ENCODE measurements around the gene SEPTIN7. TPM values are rescaled to one million over a fixed set of nuclear protein-coding genes. Genes with fewer than 3 reads are reported as not detected.
"Not testable (repeated sequence)": the region's sequence is repeated elsewhere in the genome, so short reads cannot be mapped to it uniquely, and the experiment has no call there.

SEPTIN7 gene
- total RNA-seq, 1 experiment from 2014 or later, result 121 TPM

DNA sequence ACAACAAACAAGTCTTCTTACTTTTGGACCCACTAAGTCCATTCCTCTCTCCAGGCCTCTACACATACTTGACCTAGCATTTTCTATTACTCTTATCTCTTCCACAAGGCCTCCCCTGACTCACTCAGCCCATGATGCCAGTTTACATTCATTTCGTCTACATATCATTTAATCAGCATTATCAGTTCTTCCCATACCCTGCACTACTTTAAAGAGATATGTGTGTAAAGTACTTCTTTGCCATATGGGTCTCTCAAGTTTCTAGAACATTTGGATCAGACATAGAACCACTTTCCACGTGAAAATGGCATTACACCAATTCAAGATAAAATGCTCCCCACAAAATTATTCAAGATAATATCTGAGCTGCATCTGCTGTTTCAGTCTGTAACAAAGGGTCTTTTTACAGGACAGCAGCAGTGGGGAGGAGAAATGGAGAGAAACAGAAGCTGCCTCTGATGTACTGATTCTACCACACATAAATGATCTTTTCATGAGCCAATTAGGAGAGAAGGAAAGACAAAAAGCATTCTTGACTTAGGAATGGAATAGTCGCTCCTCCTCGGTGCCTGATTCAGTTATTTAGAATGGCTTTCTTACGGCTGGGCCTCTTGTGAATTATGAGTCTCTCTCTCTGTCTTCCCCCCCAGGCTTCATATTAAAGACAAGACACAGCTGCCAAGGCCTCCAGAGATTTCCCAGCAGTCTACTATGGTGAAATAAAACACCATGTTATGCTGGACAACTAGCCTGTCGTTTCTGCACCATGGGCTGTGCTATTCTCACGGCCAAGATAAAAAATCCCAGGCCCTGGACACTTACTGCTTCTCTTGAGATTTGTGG lies 46.9 kb upstream of the SEPTIN7 start:
- no peak for DNase-seq
- H3K36me3 ChIP-seq (ENCODE audit: low read depth, low read length), result no peaks in the 10 kb centered on the region
- no peaks in the 10 kb centered on the region for H3K9me3 ChIP-seq (ENCODE audit: low read length)
- H3K4me3 ChIP-seq (ENCODE audit: low read length), result no peak overlapping the region
- BruUV-seq (replicated peaks), result no TSS peak
- ChIA-PET CTCF (no interaction called here), POLR2A (ENCODE audit: unreplicated experiment) (no interaction called here)
- H3F3A ChIP-seq (ENCODE audit: low read length, unreplicated experiment), result no peaks in the 10 kb centered on the region
- no peak overlapping the region for H3K27ac ChIP-seq (ENCODE audit: low read length)
- no peak overlapping the region for H2AFZ ChIP-seq (ENCODE audit: low read length)
- H3K27me3 ChIP-seq (ENCODE audit: low read length), result no peaks in the 10 kb centered on the region
- no peak overlapping the region for H3K9ac ChIP-seq (ENCODE audit: low read length)
- ATAC-seq, result no peak
- no peak overlapping the region for H3K4me2 ChIP-seq (ENCODE audit: low read length)
- TF ChIP-seq EZH2 (IDR thresholded peaks at IDR 0.05; ENCODE audit: low read length, unreplicated experiment) (no peak), EZH2phosphoT487 (IDR thresholded peaks at IDR 0.05; ENCODE audit: borderline replicate concordance, low read length) (no peak)
- TF ChIP-seq, protein P1, sequence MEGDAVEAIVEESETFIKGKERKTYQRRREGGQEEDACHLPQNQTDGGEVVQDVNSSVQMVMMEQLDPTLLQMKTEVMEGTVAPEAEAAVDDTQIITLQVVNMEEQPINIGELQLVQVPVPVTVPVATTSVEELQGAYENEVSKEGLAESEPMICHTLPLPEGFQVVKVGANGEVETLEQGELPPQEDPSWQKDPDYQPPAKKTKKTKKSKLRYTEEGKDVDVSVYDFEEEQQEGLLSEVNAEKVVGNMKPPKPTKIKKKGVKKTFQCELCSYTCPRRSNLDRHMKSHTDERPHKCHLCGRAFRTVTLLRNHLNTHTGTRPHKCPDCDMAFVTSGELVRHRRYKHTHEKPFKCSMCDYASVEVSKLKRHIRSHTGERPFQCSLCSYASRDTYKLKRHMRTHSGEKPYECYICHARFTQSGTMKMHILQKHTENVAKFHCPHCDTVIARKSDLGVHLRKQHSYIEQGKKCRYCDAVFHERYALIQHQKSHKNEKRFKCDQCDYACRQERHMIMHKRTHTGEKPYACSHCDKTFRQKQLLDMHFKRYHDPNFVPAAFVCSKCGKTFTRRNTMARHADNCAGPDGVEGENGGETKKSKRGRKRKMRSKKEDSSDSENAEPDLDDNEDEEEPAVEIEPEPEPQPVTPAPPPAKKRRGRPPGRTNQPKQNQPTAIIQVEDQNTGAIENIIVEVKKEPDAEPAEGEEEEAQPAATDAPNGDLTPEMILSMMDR (conservative IDR thresholded peaks at IDR 0.05; ENCODE audit: low read depth, low read length), result no peak
- H3K9me2 ChIP-seq (replicated peaks; ENCODE audit: low read length), result no peaks in the 10 kb centered on the region
- intact Hi-C loops (cut with micrococcal nuclease), result no loop called here
- no peaks in the 10 kb centered on the region for H3K4me1 ChIP-seq (ENCODE audit: insufficient read depth, low read length)
- H4K20me1 ChIP-seq (ENCODE audit: low read length), result no peaks in the 10 kb centered on the region
- H3K79me2 ChIP-seq (ENCODE audit: low read length), result no peaks in the 10 kb centered on the region

DNA sequence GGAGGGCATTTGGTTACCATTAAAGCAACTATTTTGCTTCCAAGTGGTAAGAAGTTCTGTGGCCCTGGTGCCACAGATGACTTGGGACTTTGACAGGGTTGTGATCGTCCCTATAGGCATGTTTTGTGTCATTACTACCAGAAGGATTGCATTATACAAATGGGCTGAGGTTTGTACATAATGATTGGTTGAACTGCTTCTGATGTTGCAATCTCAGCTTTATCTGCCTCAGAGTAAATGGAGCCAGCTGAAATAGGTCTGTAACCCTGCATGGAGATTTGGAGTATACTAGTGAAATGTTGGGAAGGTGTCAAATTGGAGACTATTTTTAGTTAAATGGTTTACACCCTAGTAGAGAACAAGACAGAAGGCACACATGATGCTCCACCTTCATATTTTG lies 46.1 kb upstream of the SEPTIN7 start:
- no peaks in the 10 kb centered on the region for H3K36me3 ChIP-seq (ENCODE audit: low read depth, low read length)
- ATAC-seq, result no peak
- no peaks in the 10 kb centered on the region for H3F3A ChIP-seq (ENCODE audit: low read length, unreplicated experiment)
- H3K4me3 ChIP-seq (ENCODE audit: low read length), result no peak overlapping the region
- no peaks in the 10 kb centered on the region for H3K9me2 ChIP-seq (replicated peaks; ENCODE audit: low read length)
- H3K9ac ChIP-seq (ENCODE audit: low read length), result no peak overlapping the region
- ChIA-PET POLR2A (ENCODE audit: unreplicated experiment) (no interaction called here), CTCF (no interaction called here)
- H3K27ac ChIP-seq (ENCODE audit: low read length), result no peak overlapping the region
- no peaks in the 10 kb centered on the region for H3K79me2 ChIP-seq (ENCODE audit: low read length)
- intact Hi-C loops (cut with micrococcal nuclease), result no loop called here
- no peaks in the 10 kb centered on the region for H3K9me3 ChIP-seq (ENCODE audit: low read length)
- no peaks in the 10 kb centered on the region for H3K4me1 ChIP-seq (ENCODE audit: insufficient read depth, low read length)
- H3K4me2 ChIP-seq (ENCODE audit: low read length), result no peak overlapping the region
- no peaks in the 10 kb centered on the region for H3K27me3 ChIP-seq (ENCODE audit: low read length)
- DNase-seq, result no peak
- BruUV-seq (replicated peaks), result no TSS peak
- H2AFZ ChIP-seq (ENCODE audit: low read length), result no peak overlapping the region
- H4K20me1 ChIP-seq (ENCODE audit: low read length), result no peaks in the 10 kb centered on the region
- no peak for TF ChIP-seq EZH2 (IDR thresholded peaks at IDR 0.05; ENCODE audit: low read length, unreplicated experiment)
- TF ChIP-seq, protein P1 (conservative IDR thresholded peaks at IDR 0.05; ENCODE audit: low read depth, low read length), result no peak

DNA sequence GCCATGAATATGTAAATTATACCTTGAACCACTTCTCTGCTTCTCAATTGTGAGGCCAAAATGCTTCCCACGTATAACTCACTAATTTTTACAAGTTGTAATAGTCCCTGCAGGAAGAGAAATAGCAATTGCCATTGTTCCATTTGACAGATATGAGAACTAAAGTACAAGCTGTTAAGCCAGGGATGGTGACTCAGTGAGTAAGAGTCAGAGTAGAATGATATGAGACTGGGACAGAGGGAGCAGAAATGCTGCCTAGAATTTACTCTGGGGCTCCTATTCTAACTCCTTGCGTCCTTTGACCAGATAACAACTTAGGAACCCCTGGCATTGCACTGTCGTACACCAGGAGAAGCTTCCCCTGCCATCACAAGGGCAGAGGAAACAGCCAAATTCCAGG lies 45.1 kb upstream of the SEPTIN7 start:
- no peaks in the 10 kb centered on the region for H3K4me1 ChIP-seq (ENCODE audit: insufficient read depth, low read length)
- H3K9me2 ChIP-seq (replicated peaks; ENCODE audit: low read length), result no peaks in the 10 kb centered on the region
- no peak for DNase-seq
- no peak overlapping the region for H2AFZ ChIP-seq (ENCODE audit: low read length)
- CTCF ChIA-PET, result no interaction called here
- H3K9ac ChIP-seq (ENCODE audit: low read length), result no peak overlapping the region
- H3K4me2 ChIP-seq (ENCODE audit: low read length), result no peak overlapping the region
- ATAC-seq, result no peak
- H4K20me1 ChIP-seq (ENCODE audit: low read length), result no peaks in the 10 kb centered on the region
- intact Hi-C loops (cut with micrococcal nuclease), result no loop called here
- H3K79me2 ChIP-seq (ENCODE audit: low read length), result no peaks in the 10 kb centered on the region
- no peaks in the 10 kb centered on the region for H3K36me3 ChIP-seq (ENCODE audit: low read depth, low read length)
- POLR2A ChIA-PET (ENCODE audit: unreplicated experiment), result no interaction called here
- no peak for TF ChIP-seq EZH2 (IDR thresholded peaks at IDR 0.05; ENCODE audit: low read length, unreplicated experiment)
- TF ChIP-seq, protein P1 (conservative IDR thresholded peaks at IDR 0.05; ENCODE audit: low read depth, low read length), result no peak
- no peak for TF ChIP-seq EZH2phosphoT487 (IDR thresholded peaks at IDR 0.05; ENCODE audit: borderline replicate concordance, low read length)
- H3K27me3 ChIP-seq (ENCODE audit: low read length), result no peaks in the 10 kb centered on the region
- no peak overlapping the region for H3K4me3 ChIP-seq (ENCODE audit: low read length)
- no peak overlapping the region for H3K27ac ChIP-seq (ENCODE audit: low read length)
- no peaks in the 10 kb centered on the region for H3F3A ChIP-seq (ENCODE audit: low read length, unreplicated experiment)
- H3K9me3 ChIP-seq (ENCODE audit: low read length), result no peaks in the 10 kb centered on the region
- BruUV-seq (replicated peaks), result no TSS peak

DNA sequence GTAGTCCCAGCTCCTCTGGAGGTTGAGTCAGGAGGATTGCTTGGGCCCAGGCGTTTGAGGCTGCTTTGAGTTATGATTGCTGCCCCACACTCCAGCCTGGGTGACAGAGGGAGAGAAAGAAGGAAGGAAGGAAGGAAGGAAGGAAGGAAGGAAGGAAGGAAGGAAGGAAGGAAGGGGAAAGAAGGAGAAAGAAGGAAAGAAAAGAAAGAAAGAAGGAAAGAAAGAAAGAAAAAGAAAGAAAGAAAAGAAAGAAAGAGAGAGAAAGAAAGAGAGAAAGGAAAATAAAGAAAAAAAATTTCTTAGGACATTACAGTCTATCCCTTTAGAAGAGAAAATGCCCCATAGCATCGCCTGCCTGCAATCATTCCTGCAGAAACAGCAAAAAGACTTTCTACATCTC lies 44.4 kb upstream of the SEPTIN7 start:
- H3K9me3 ChIP-seq (ENCODE audit: low read length); H3K27ac ChIP-seq (ENCODE audit: low read length); CTCF ChIA-PET; H3K79me2 ChIP-seq (ENCODE audit: low read length); H3K4me1 ChIP-seq (ENCODE audit: insufficient read depth, low read length); ATAC-seq; DNase-seq; H3K4me2 ChIP-seq (ENCODE audit: low read length); H2AFZ ChIP-seq (ENCODE audit: low read length); POLR2A ChIA-PET (ENCODE audit: unreplicated experiment); H3K9ac ChIP-seq (ENCODE audit: low read length); H3K36me3 ChIP-seq (ENCODE audit: low read depth, low read length); H3K27me3 ChIP-seq (ENCODE audit: low read length); H3F3A ChIP-seq (ENCODE audit: low read length, unreplicated experiment); BruUV-seq (replicated peaks); intact Hi-C loops (cut with micrococcal nuclease); H3K4me3 ChIP-seq (ENCODE audit: low read length); H4K20me1 ChIP-seq (ENCODE audit: low read length); H3K9me2 ChIP-seq (replicated peaks; ENCODE audit: low read length): not testable (repeated sequence)

All from PC-3 (cell line).